ENCODE results near the gene HAUS8. TPM values are rescaled to one million over a fixed set of nuclear protein-coding genes. Genes with fewer than 3 reads are reported as not detected.

The HAUS8 gene
- total and polyA plus RNA-seq, 2 donors (not counting 3 experiments of a cell fraction or from before 2014, with no cell fraction given) = 9.6 to 30.3 TPM

DNA sequence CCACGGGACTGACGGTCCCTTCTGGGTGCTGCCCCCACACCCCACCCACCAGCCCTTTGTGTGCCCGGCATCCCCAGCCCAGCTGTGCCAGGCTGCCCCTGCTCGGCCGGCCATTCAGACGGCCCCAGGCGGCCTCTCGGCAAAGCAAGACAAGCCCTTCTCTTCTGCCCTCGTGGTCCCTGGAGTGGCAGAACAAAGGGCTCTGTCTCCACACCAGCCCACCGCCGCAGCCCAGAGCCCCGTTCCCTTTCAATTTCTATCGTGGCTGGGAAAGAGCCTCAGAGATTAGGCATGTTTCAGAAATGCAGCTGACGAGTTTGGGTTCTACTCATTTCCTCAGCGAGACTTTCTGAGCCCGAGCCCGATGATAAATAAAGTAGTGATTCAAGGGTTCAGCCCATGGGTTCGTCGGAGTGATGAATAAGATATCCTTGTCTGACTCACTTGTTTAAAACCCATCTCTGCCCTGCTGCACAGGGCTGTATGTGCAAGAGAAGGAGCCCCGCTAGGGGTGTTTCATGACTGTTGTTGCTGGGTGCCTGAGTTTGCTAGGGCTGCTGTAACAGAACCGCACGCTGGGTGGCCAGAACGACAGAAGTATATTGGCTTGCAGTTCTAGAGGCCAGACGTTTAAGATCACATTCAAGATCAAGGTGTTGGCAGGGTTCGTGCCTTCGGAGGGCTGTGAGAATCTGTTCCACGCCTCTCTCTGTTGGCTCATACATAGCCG is 4.6 kb upstream of the HAUS8 start:
- ChIA-PET CTCF (interaction anchor here (1.3 to 2.2 kb wide), 3 partner anchors 27 to 93 kb away, joined by 3 to 10 read pairs (median 4); no protein-coding TSS in a partner anchor), POLR2A (no interaction called here)
- Histone ChIP-seq H3K36me3 (ENCODE audit: control insufficient read depth in 2 of 2, extremely low read depth in 1 of 2, insufficient read depth in 2 of 2, low read length in 2 of 2) (no peaks in the 10 kb centered on the region), H3K79me2 (ENCODE audit: control insufficient read depth, insufficient read depth, low read length) (peaks cover 88% of the 10 kb centered on the region), H3K9me1 (replicated peaks; ENCODE audit: control insufficient read depth, extremely low read depth, insufficient read depth, low read length) (no peaks in the 10 kb centered on the region), H3K27me3 (ENCODE audit: control insufficient read depth in 2 of 2, insufficient read depth in 2 of 2, low read length in 2 of 2) (no peaks in the 10 kb centered on the region), H3K4me1 (ENCODE audit: control insufficient read depth, extremely low read depth, insufficient read depth, low read length) (peaks cover 30% of the 10 kb centered on the region), H2AFZ (ENCODE audit: low read depth, low read length) (peak overlapping the region; percentile 33), H3K9ac (replicated peaks; ENCODE audit: extremely low read depth, insufficient read depth, low read length) (peak overlapping the region; percentile 70), H3K4me2 (ENCODE audit: insufficient read depth, low read length) (peak overlapping the region; percentile 74), H3K9me3 (replicated peaks; ENCODE audit: control insufficient read depth, insufficient read depth, low read length) (no peaks in the 10 kb centered on the region), H3K4me3 (replicated peaks in 1 of 3; ENCODE audit: insufficient read depth in 1 of 3, low read depth in 1 of 3, low read length in 3 of 3) (peak overlapping the region in 2 of 3 experiments; percentile 15 to 51), H3K27ac (ENCODE audit: insufficient read depth, low read depth, low read length) (peak overlapping the region; percentile 89), H4K20me1 (replicated peaks; ENCODE audit: control insufficient read depth, extremely low read depth, insufficient read depth, low read length) (no peaks in the 10 kb centered on the region)
- FAIRE-seq (peak; percentile 96), DNase-seq (ENCODE audit: low read depth, low spot score) (peak; percentile 87)
- TF ChIP-seq POLR2AphosphoS5 (IDR thresholded peaks at IDR 0.05; ENCODE audit: insufficient read depth, low read depth, low read length) (peak; percentile 58), EZH2 (IDR thresholded peaks at IDR 0.05; ENCODE audit: borderline replicate concordance, low read depth, low read length, severe bottlenecking) (no peak), POLR2A (IDR thresholded peaks at IDR 0.05; ENCODE audit: low read depth, low read length) (no peak), MYC (IDR thresholded peaks at IDR 0.05; ENCODE audit: low read depth, low read length) (no peak), FOS (IDR thresholded peaks at IDR 0.05; ENCODE audit: borderline replicate concordance, insufficient read depth, low read length) (peak; percentile 96), JUN (IDR thresholded peaks at IDR 0.05; ENCODE audit: borderline replicate concordance, insufficient read depth, insufficient read length, low read depth) (peak; percentile 56), GATA2 (IDR thresholded peaks at IDR 0.05; ENCODE audit: insufficient read depth, insufficient read length, low read depth, low read length) (peak; percentile 67)
- TF ChIP-seq, protein P1, sequence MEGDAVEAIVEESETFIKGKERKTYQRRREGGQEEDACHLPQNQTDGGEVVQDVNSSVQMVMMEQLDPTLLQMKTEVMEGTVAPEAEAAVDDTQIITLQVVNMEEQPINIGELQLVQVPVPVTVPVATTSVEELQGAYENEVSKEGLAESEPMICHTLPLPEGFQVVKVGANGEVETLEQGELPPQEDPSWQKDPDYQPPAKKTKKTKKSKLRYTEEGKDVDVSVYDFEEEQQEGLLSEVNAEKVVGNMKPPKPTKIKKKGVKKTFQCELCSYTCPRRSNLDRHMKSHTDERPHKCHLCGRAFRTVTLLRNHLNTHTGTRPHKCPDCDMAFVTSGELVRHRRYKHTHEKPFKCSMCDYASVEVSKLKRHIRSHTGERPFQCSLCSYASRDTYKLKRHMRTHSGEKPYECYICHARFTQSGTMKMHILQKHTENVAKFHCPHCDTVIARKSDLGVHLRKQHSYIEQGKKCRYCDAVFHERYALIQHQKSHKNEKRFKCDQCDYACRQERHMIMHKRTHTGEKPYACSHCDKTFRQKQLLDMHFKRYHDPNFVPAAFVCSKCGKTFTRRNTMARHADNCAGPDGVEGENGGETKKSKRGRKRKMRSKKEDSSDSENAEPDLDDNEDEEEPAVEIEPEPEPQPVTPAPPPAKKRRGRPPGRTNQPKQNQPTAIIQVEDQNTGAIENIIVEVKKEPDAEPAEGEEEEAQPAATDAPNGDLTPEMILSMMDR (IDR thresholded peaks at IDR 0.05; ENCODE audit: extremely low read depth in 1 of 2, insufficient read depth in 1 of 2, low read depth in 1 of 2, low read length in 2 of 2) = peak; percentile 28 to 45
- TF ChIP-seq, protein P2, sequence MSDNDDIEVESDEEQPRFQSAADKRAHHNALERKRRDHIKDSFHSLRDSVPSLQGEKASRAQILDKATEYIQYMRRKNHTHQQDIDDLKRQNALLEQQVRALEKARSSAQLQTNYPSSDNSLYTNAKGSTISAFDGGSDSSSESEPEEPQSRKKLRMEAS (IDR thresholded peaks at IDR 0.05; ENCODE audit: insufficient read depth, insufficient read length) = no peak
- intact Hi-C loops (cut with micrococcal nuclease) = loop anchor here (1.0 kb wide), 2 partner anchors 28 to 55 kb away; no protein-coding TSS in a partner anchor
- dilution Hi-C loops (cut with MboI; ENCODE audit: extremely low pct_ligation_motif_present, low sequenced_read_pairs) = no loop called here
- no TSS peak for BruUV-seq (replicated peaks)
